CD4-positive, CD25-positive, alpha-beta regulatory T cell (primary cell): ENCODE measurements around the gene ZC3H15. TPM values are rescaled to one million over a fixed set of nuclear protein-coding genes. Genes with fewer than 3 reads are reported as not detected.

ENCODE experiments used
- ATAC-seq, 2 donors: fragments of 150-1000 bp; cut with Tn5 transposase; one replicate each; pipeline ENCODE4 v1.10.0; 2021; ENCODE audit warnings: low read depth in 2 of 2, moderate number of reproducible peaks in 2 of 2, moderate library complexity in 1 of 2
- DNase-seq, 3 donors: peaks; one replicate each; pipeline versions ENCODE4 v3.0.0 to v3.0.0-alpha.2; 2012 to 2022; ENCODE audit warnings: mixed read lengths in 1 of 3
- H3K27ac ChIP-seq: one replicate; pipeline ENCODE4 v1.7.0; 2013; ENCODE audit warnings: mild to moderate bottlenecking, low read length; ENCODE audit not compliant: insufficient read depth, poor library complexity, severe bottlenecking
- H3K27me3 ChIP-seq: one replicate; pipeline ENCODE4 v1.7.0; 2013; ENCODE audit warnings: low read length; ENCODE audit not compliant: control insufficient read depth, insufficient read depth
- H3K36me3 ChIP-seq: one replicate; pipeline ENCODE4 v1.7.0; 2013; ENCODE audit warnings: mild to moderate bottlenecking, low read length, moderate library complexity; ENCODE audit not compliant: control insufficient read depth, insufficient read depth
- H3K4me1 ChIP-seq: 2 replicates; pipeline ENCODE4 v1.7.0; 2013; ENCODE audit warnings: mild to moderate bottlenecking, low read length; ENCODE audit not compliant: insufficient read depth, control insufficient read depth, poor library complexity, severe bottlenecking
- H3K4me3 ChIP-seq: one replicate; pipeline ENCODE4 v1.7.0; 2013; ENCODE audit warnings: low read depth, mild to moderate bottlenecking, low read length, moderate library complexity
- H3K9me3 ChIP-seq, 2 experiments: 1 replicate in 1 of 2; 2 replicates in 1 of 2; pipeline ENCODE4 v1.7.0; 2013; ENCODE audit warnings: low read length in 2 of 2, mild to moderate bottlenecking in 1 of 2, moderate library complexity in 1 of 2; ENCODE audit not compliant: control insufficient read depth in 2 of 2
- H3K27ac Mint-ChIP-seq, 3 donors: one replicate each; pipeline ENCODE4 v1.8.0; 2020 to 2022; ENCODE audit warnings: mild to moderate bottlenecking in 3 of 3, mixed read lengths in 3 of 3, moderate library complexity in 2 of 3
- H3K27me3 Mint-ChIP-seq: one replicate; pipeline ENCODE4 v1.8.0; 2022; ENCODE audit warnings: mild to moderate bottlenecking, mixed read lengths
- H3K36me3 Mint-ChIP-seq: one replicate; pipeline ENCODE4 v1.8.0; 2020; ENCODE audit warnings: mixed read lengths
- H3K4me1 Mint-ChIP-seq, 4 donors: one replicate each; pipeline ENCODE4 v1.8.0; 2020 to 2022; ENCODE audit warnings: mixed read lengths in 4 of 4, mild to moderate bottlenecking in 1 of 4
- H3K4me3 Mint-ChIP-seq, 4 donors: one replicate each; pipeline ENCODE4 v1.8.0; 2020 to 2022; ENCODE audit warnings: mild to moderate bottlenecking in 4 of 4, mixed read lengths in 4 of 4, moderate library complexity in 3 of 4
- H3K9me3 Mint-ChIP-seq, 7 donors: one replicate each; pipeline ENCODE4 v1.8.0; 2020 to 2022; ENCODE audit warnings: mixed read lengths in 7 of 7, mild to moderate bottlenecking in 3 of 7, moderate library complexity in 2 of 7
- polyA plus RNA-seq, 4 donors: library from polyadenylated mRNA; unstranded; fragments of 300-500 nt; fragmentation: Illumina TruSeq; gene quantifications; one replicate each; pipeline ENCODE4 v1.2.3, GENCODE V29; 2021
- total RNA-seq: library from RNA; stranded (reverse); gene quantifications from one replicate; pipeline ENCODE4 v1.2.3, GENCODE V29; 2022

ZC3H15 gene
- total and polyA plus RNA-seq, 5 donors from 2014 or later, result 60.4 to 92.5 (median 69.0) TPM

GRCh38 chr2:186544255-186544675 is 58.2 kb downstream of the ZC3H15 start:
- no peak for DNase-seq
- Histone ChIP-seq H3K27ac (no peak overlapping the region), H3K36me3 (no peaks in the 10 kb centered on the region), H3K4me3 (no peak overlapping the region), H3K4me1 (no peaks in the 10 kb centered on the region), H3K9me3 (no peaks in the 10 kb centered on the region), H3K27me3 (peaks cover 5% of the 10 kb centered on the region)
- Mint-ChIP-seq H3K4me3 (no peak overlapping the region), H3K4me1 (no peaks in the 10 kb centered on the region), H3K27me3 (no peaks in the 10 kb centered on the region), H3K36me3 (no peaks in the 10 kb centered on the region), H3K9me3 (no peaks in the 10 kb centered on the region), H3K27ac (no peak overlapping the region)
- ATAC-seq, result no peak

GRCh38 chr2:186546846-186547245 is 60.8 kb downstream of the ZC3H15 start:
- H3K9me3 Mint-ChIP-seq, result peaks cover 0 to 2% (median 0%) of the 10 kb centered on the region in 7 donors
- no peaks in the 10 kb centered on the region for H3K9me3 ChIP-seq
- DNase-seq, result no peak
- peaks cover 5% of the 10 kb centered on the region for H3K27me3 Mint-ChIP-seq
- H3K4me3 ChIP-seq, result no peak overlapping the region
- ATAC-seq, result no peak
- no peaks in the 10 kb centered on the region for H3K36me3 Mint-ChIP-seq
- no peaks in the 10 kb centered on the region for H3K36me3 ChIP-seq
- H3K27ac Mint-ChIP-seq, result no peak overlapping the region
- no peaks in the 10 kb centered on the region for H3K4me1 ChIP-seq
- H3K4me1 Mint-ChIP-seq, result no peaks in the 10 kb centered on the region
- peaks cover 5% of the 10 kb centered on the region for H3K27me3 ChIP-seq
- H3K27ac ChIP-seq, result no peak overlapping the region
- no peak overlapping the region for H3K4me3 Mint-ChIP-seq

- peaks cover 5% of the 10 kb centered on the region for H3K27me3 Mint-ChIP-seq
- H3K4me3 Mint-ChIP-seq, result no peak overlapping the region
- peaks cover 0 to 2% (median 0%) of the 10 kb centered on the region in 7 donors for H3K9me3 Mint-ChIP-seq
Measured at GRCh38 chr2:186551323-186552050, 65.4 kb downstream of the ZC3H15 start.

GRCh38 chr2:186554429-186554828 is 68.4 kb downstream of the ZC3H15 start:
- DNase-seq (no peak), ATAC-seq (no peak)
- Mint-ChIP-seq H3K27ac (no peak overlapping the region), H3K4me3 (no peak overlapping the region), H3K27me3 (peaks cover 5% of the 10 kb centered on the region), H3K9me3 (peaks cover 0 to 2% (median 0%) of the 10 kb centered on the region in 7 donors), H3K4me1 (no peaks in the 10 kb centered on the region), H3K36me3 (no peaks in the 10 kb centered on the region)
- Histone ChIP-seq H3K27me3 (no peaks in the 10 kb centered on the region), H3K9me3 (no peaks in the 10 kb centered on the region), H3K4me1 (no peaks in the 10 kb centered on the region), H3K27ac (no peak overlapping the region), H3K36me3 (no peaks in the 10 kb centered on the region), H3K4me3 (no peak overlapping the region)

More at GRCh38 chr2:186551323-186552050, 65.4 kb downstream of the ZC3H15 start:
- no peaks in the 10 kb centered on the region for H3K36me3 Mint-ChIP-seq
- no peaks in the 10 kb centered on the region for H3K4me1 Mint-ChIP-seq
- Histone ChIP-seq H3K9me3 (no peaks in the 10 kb centered on the region), H3K36me3 (no peaks in the 10 kb centered on the region), H3K4me1 (no peaks in the 10 kb centered on the region), H3K27me3 (peaks cover 1% of the 10 kb centered on the region), H3K4me3 (no peak overlapping the region), H3K27ac (no peak overlapping the region)
- ATAC-seq, result no peak
- DNase-seq, result no peak
- no peak overlapping the region for H3K27ac Mint-ChIP-seq

GRCh38 chr2:186554850-186555671 is 69.0 kb downstream of the ZC3H15 start:
- no peaks in the 10 kb centered on the region for H3K4me1 Mint-ChIP-seq
- no peak overlapping the region for H3K27ac Mint-ChIP-seq

GRCh38 chr2:186558512-186559276 is 72.6 kb downstream of the ZC3H15 start:
- H3K4me1 ChIP-seq, result no peaks in the 10 kb centered on the region
- no peaks in the 10 kb centered on the region for H3K36me3 ChIP-seq
- Mint-ChIP-seq H3K27ac (no peak overlapping the region), H3K4me3 (no peak overlapping the region), H3K27me3 (peaks cover 7% of the 10 kb centered on the region), H3K9me3 (peaks cover 0 to 4% (median 0%) of the 10 kb centered on the region in 7 donors), H3K36me3 (no peaks in the 10 kb centered on the region), H3K4me1 (no peaks in the 10 kb centered on the region)
- H3K9me3 ChIP-seq, result no peaks in the 10 kb centered on the region
- DNase-seq (no peak), ATAC-seq (no peak)
- no peak overlapping the region for H3K4me3 ChIP-seq
- no peaks in the 10 kb centered on the region for H3K27me3 ChIP-seq
- H3K27ac ChIP-seq, result no peak overlapping the region

More at GRCh38 chr2:186554850-186555671, 69.0 kb downstream of the ZC3H15 start:
- Histone ChIP-seq H3K36me3 (no peaks in the 10 kb centered on the region), H3K9me3 (no peaks in the 10 kb centered on the region), H3K27ac (no peak overlapping the region), H3K27me3 (no peaks in the 10 kb centered on the region), H3K4me3 (no peak overlapping the region), H3K4me1 (no peaks in the 10 kb centered on the region)
- no peak for ATAC-seq
- DNase-seq, result no peak
- Mint-ChIP-seq H3K36me3 (no peaks in the 10 kb centered on the region), H3K9me3 (peaks cover 0 to 2% (median 0%) of the 10 kb centered on the region in 7 donors), H3K4me3 (no peak overlapping the region), H3K27me3 (peaks cover 3% of the 10 kb centered on the region)
